ENCODE data around the gene ALG3.

Gene ALG3

DNA sequence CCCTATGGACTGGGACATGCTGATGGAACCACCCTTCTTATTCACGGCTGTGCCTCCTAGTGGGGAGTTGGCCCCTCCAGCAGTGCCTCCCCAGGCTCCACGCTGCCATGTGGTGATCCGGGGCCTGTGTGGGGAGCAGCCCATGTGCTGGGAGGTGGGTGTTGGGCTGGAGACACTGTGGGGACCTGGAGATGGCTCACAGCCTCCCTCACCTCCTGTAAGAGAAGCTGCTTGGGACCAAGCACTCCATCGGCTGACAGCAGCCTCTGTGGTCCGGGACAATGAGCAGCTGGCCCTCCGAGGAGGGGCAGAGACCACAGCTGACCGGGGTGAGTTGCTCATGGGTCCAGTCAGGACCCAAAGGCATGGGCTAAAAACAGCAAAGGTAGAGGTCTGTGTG is 9.1 kb downstream of the ALG3 start:
- Histone ChIP-seq H3K27me3 (replicated peaks in 2 of 5; ENCODE audit: control insufficient read depth in 4 of 5, insufficient read depth in 5 of 5, low read length in 4 of 5) (no peaks in the 10 kb centered on the region), H3K27ac (ENCODE audit: insufficient read depth in 1 of 2, low read depth in 1 of 2, low read length in 2 of 2, poor library complexity in 1 of 2, severe bottlenecking in 2 of 2) (no peak overlapping the region), H3K4me3 (ENCODE audit: control insufficient read depth in 1 of 7, extremely low read depth in 1 of 7, insufficient read depth in 4 of 7, low read depth in 2 of 7, low read length in 6 of 7) (no peak overlapping the region), H3K36me3 (ENCODE audit: control insufficient read depth in 4 of 4, insufficient read depth in 4 of 4, low read length in 3 of 4) (peaks cover 0 to 33% (median 24%) of the 10 kb centered on the region in 4 experiments), H3K4me1 (ENCODE audit: control extremely low read depth in 1 of 4, control insufficient read depth in 4 of 4, insufficient read depth in 4 of 4, low read length in 3 of 4) (peaks cover 0 to 6% (median 3%) of the 10 kb centered on the region in 4 experiments), H3K9me3 (ENCODE audit: control extremely low read depth in 1 of 5, control insufficient read depth in 4 of 5, insufficient read depth in 2 of 5, low read depth in 1 of 5, low read length in 4 of 5) (no peaks in the 10 kb centered on the region)
- ChIA-PET CTCF (interaction anchor here (0.6 to 5.6 kb wide), 5 partner anchors 12 to 145 kb away, joined by 3 to 79 read pairs (median 5); partner anchors contain the start of gene VWA5B2), POLR2A (interaction anchor here (0.8 to 1.7 kb wide), 3 partner anchors 10 to 22 kb away, joined by 3 to 4 read pairs (median 4); partner anchors contain the start of genes CAMK2N2 and VWA5B2)
- 100% methylated on average over 2 of the region's 7 CpGs for WGBS (ENCODE audit: insufficient coverage)
- DNase-seq: no peak

DNA sequence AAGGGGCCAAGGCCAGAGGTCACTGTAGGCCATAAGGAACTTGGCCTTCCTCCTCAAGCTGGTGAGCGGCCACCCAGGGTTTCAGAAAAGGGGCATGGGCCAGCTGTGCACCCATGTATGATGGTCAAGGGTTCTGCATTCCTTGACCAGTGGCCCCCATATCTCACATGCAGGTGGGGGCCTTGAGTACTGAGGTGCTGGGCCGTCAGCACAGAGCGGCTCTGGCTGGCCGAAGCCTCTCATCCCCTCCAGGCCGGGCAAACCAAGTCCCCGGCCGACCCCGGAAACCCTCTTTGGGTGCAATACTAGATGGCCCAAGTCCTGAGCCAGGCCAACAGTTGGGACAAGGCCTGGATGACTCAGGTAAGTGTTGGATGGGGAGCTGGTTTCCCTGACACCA is 9.5 kb downstream of the ALG3 start:
- POLR2A ChIA-PET: interaction anchor here (1.7 kb wide), 1 partner anchor 9 kb away, joined by 4 read pairs; the partner anchor contains the start of gene VWA5B2
- no peak for DNase-seq
- H3K36me3 ChIP-seq (ENCODE audit: control insufficient read depth in 4 of 4, insufficient read depth in 4 of 4, low read length in 3 of 4): peaks cover 0 to 28% (median 21%) of the 10 kb centered on the region in 4 experiments
- CTCF ChIA-PET: interaction anchor here (1.7 to 5.6 kb wide), 3 partner anchors 12 to 16 kb away, joined by 6 to 79 read pairs (median 23); partner anchors contain the start of gene VWA5B2
- H3K4me1 ChIP-seq (ENCODE audit: control extremely low read depth in 1 of 4, control insufficient read depth in 4 of 4, insufficient read depth in 4 of 4, low read length in 3 of 4): peaks cover 0 to 6% (median 3%) of the 10 kb centered on the region in 4 experiments
- H3K27ac ChIP-seq (ENCODE audit: insufficient read depth in 1 of 2, low read depth in 1 of 2, low read length in 2 of 2, poor library complexity in 1 of 2, severe bottlenecking in 2 of 2): no peak overlapping the region
- peaks cover 0 to under 1% (median 0%) of the 10 kb centered on the region in 5 experiments for H3K27me3 ChIP-seq (replicated peaks in 2 of 5; ENCODE audit: control insufficient read depth in 4 of 5, insufficient read depth in 5 of 5, low read length in 4 of 5)
- 95% methylated on average over 8 of the region's 8 CpGs for WGBS (ENCODE audit: insufficient coverage)
- H3K9me3 ChIP-seq (ENCODE audit: control extremely low read depth in 1 of 5, control insufficient read depth in 4 of 5, insufficient read depth in 2 of 5, low read depth in 1 of 5, low read length in 4 of 5): no peaks in the 10 kb centered on the region
- no peak overlapping the region for H3K4me3 ChIP-seq (ENCODE audit: control insufficient read depth in 1 of 7, extremely low read depth in 1 of 7, insufficient read depth in 4 of 7, low read depth in 2 of 7, low read length in 6 of 7)

DNA sequence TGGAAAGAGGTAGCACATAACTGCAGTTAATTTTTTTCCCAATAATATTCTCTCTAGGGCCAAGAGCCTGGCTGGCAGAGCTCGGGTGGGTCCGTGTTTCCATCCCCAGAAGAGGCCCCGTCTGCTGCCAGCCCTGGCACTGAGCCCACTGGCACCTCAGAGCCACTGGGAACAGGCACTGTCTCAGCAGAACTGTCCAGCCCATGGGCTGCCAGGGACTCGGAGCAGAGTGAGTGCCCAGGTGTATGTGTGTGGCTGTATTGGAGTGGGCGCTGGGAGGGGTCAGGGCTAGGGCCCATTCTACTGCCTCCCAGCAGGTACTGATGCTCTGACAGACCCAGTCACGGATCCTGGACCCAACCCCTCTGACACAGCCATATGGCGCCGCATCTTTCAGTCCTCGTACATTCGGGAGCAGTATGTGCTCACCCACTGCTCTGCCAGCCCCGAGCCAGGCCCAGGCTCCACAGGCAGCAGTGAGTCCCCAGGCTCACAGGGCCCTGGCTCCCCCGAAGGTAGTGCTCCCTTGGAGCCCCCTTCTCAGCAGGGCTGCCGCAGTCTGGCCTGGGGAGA is 10.4 kb downstream of the ALG3 start:
- CTCF ChIA-PET: interaction anchor here (0.9 to 3.2 kb wide), 4 partner anchors 9 to 23 kb away, joined by 3 to 23 read pairs (median 6); partner anchors contain the start of genes ALG3, CAMK2N2 and EEF1AKMT4
- no peak for DNase-seq
- peaks cover 0 to 19% (median 13%) of the 10 kb centered on the region in 4 experiments for H3K36me3 ChIP-seq (ENCODE audit: control insufficient read depth in 4 of 4, insufficient read depth in 4 of 4, low read length in 3 of 4)
- POLR2A ChIA-PET: no interaction called here
- peaks cover 0 to 6% (median 3%) of the 10 kb centered on the region in 4 experiments for H3K4me1 ChIP-seq (ENCODE audit: control extremely low read depth in 1 of 4, control insufficient read depth in 4 of 4, insufficient read depth in 4 of 4, low read length in 3 of 4)
- no peaks in the 10 kb centered on the region for H3K9me3 ChIP-seq (ENCODE audit: control extremely low read depth in 1 of 5, control insufficient read depth in 4 of 5, insufficient read depth in 2 of 5, low read depth in 1 of 5, low read length in 4 of 5)
- H3K27ac ChIP-seq (ENCODE audit: insufficient read depth in 1 of 2, low read depth in 1 of 2, low read length in 2 of 2, poor library complexity in 1 of 2, severe bottlenecking in 2 of 2): no peak overlapping the region
- H3K4me3 ChIP-seq (ENCODE audit: control insufficient read depth in 1 of 7, extremely low read depth in 1 of 7, insufficient read depth in 4 of 7, low read depth in 2 of 7, low read length in 6 of 7): no peak overlapping the region
- H3K27me3 ChIP-seq (replicated peaks in 2 of 5; ENCODE audit: control insufficient read depth in 4 of 5, insufficient read depth in 5 of 5, low read length in 4 of 5): peaks cover 0 to 8% (median 0%) of the 10 kb centered on the region in 5 experiments
- 94% methylated on average over 11 of the region's 13 CpGs for WGBS (ENCODE audit: insufficient coverage)

DNA sequence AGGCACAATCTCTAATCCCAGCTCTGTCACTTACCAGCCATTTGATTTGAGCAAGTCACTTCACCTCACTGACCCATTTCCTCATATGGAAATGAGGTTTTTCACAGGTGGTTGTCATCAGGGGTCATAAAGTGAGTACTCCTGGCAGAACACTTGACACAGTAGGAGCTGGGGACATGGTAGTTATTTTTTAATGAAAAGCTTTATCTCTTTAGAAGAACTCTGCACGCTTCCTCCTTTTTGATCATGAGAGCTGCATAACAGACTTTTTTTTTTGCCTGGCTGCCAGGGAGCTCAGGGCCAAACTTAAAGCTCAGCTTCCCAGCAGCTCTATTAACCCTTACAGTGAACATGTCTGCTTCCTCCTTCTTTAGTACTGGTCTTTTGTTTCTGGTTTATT is 11.0 kb downstream of the ALG3 start:
- Histone ChIP-seq H3K9me3 (ENCODE audit: control extremely low read depth in 1 of 5, control insufficient read depth in 4 of 5, insufficient read depth in 2 of 5, low read depth in 1 of 5, low read length in 4 of 5) (no peaks in the 10 kb centered on the region), H3K4me1 (ENCODE audit: control extremely low read depth in 1 of 4, control insufficient read depth in 4 of 4, insufficient read depth in 4 of 4, low read length in 3 of 4) (peaks cover 0 to 6% (median 3%) of the 10 kb centered on the region in 4 experiments), H3K27me3 (replicated peaks in 2 of 5; ENCODE audit: control insufficient read depth in 4 of 5, insufficient read depth in 5 of 5, low read length in 4 of 5) (peaks cover 0 to 13% (median 4%) of the 10 kb centered on the region in 5 experiments), H3K36me3 (ENCODE audit: control insufficient read depth in 4 of 4, insufficient read depth in 4 of 4, low read length in 3 of 4) (peaks cover 0 to 14% (median 10%) of the 10 kb centered on the region in 4 experiments), H3K27ac (ENCODE audit: insufficient read depth in 1 of 2, low read depth in 1 of 2, low read length in 2 of 2, poor library complexity in 1 of 2, severe bottlenecking in 2 of 2) (no peak overlapping the region), H3K4me3 (ENCODE audit: control insufficient read depth in 1 of 7, extremely low read depth in 1 of 7, insufficient read depth in 4 of 7, low read depth in 2 of 7, low read length in 6 of 7) (no peak overlapping the region)
- DNase-seq: peak in 1 of 3 donors; percentile 48
- WGBS (ENCODE audit: insufficient coverage): 67% methylated on average over 1 of the region's 1 CpG
- ChIA-PET POLR2A (no interaction called here), CTCF (interaction anchor here (0.6 to 3.2 kb wide), 5 partner anchors 10 to 34 kb away, joined by 3 to 23 read pairs (median 4); partner anchors contain the start of genes ALG3, CAMK2N2 and EEF1AKMT4)

DNA sequence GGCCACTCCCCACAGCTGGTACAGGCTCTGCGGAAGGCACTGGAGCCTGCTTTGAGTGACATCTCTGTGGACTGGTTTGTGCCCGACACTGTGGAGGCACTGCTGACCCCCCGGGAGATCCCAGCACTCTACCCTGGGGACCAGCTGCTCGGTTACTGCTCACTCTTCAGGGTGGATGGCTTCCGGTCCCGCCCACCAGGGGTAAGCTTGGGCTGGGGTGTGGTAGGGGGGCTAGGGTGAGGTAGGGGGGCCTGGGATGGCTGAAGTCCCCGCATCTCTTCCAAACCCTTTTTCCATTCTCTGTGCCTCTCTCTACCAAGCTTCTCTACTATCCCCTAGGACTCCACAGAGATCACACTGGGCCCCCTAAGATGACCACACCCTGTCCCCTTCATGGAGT is 11.6 kb downstream of the ALG3 start:
- 100% methylated on average over 1 of the region's 7 CpGs for WGBS (ENCODE audit: insufficient coverage)
- H3K4me1 ChIP-seq (ENCODE audit: control extremely low read depth in 1 of 4, control insufficient read depth in 4 of 4, insufficient read depth in 4 of 4, low read length in 3 of 4): peaks cover 0 to 6% (median 3%) of the 10 kb centered on the region in 4 experiments
- no peak overlapping the region for H3K4me3 ChIP-seq (ENCODE audit: control insufficient read depth in 1 of 7, extremely low read depth in 1 of 7, insufficient read depth in 4 of 7, low read depth in 2 of 7, low read length in 6 of 7)
- H3K27me3 ChIP-seq (replicated peaks in 2 of 5; ENCODE audit: control insufficient read depth in 4 of 5, insufficient read depth in 5 of 5, low read length in 4 of 5): peaks cover 3 to 19% (median 10%) of the 10 kb centered on the region in 5 experiments
- peaks cover 0 to 8% (median 4%) of the 10 kb centered on the region in 4 experiments for H3K36me3 ChIP-seq (ENCODE audit: control insufficient read depth in 4 of 4, insufficient read depth in 4 of 4, low read length in 3 of 4)
- H3K27ac ChIP-seq (ENCODE audit: insufficient read depth in 1 of 2, low read depth in 1 of 2, low read length in 2 of 2, poor library complexity in 1 of 2, severe bottlenecking in 2 of 2): no peak overlapping the region
- H3K9me3 ChIP-seq (ENCODE audit: control extremely low read depth in 1 of 5, control insufficient read depth in 4 of 5, insufficient read depth in 2 of 5, low read depth in 1 of 5, low read length in 4 of 5): no peaks in the 10 kb centered on the region
- ChIA-PET CTCF (interaction anchor here (0.6 to 3.2 kb wide), 5 partner anchors 10 to 93 kb away, joined by 3 to 23 read pairs (median 4); partner anchors contain the start of genes ALG3 and EEF1AKMT4), POLR2A (no interaction called here)
- no peak for DNase-seq

DNA sequence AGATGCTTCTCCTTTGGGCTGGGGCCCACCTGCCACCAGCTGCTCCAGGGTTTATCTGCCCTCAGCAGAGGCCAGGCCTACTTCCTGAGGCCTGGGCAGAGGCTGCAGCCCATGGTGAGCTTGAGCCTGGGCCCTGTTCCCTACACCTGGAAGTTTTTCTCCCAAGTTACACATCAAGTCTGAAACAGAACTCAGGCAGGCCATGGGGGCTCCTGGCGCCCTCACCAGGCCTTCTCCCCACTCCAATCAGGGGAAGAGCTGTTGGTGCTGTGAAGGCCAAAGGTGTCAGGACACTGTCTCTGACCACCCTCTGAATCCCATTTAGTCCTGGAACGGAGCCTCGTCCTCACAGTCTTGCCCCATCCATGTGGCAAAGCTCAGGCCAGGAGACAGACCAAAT is 12.1 kb downstream of the ALG3 start:
- WGBS (ENCODE audit: insufficient coverage): 96% methylated on average over 3 of the region's 3 CpGs
- CTCF ChIA-PET: interaction anchor here (1.2 to 3.2 kb wide), 3 partner anchors 9 to 92 kb away, joined by 3 to 23 read pairs (median 9); partner anchors contain the start of gene ALG3
- Histone ChIP-seq H3K27ac (ENCODE audit: insufficient read depth in 1 of 2, low read depth in 1 of 2, low read length in 2 of 2, poor library complexity in 1 of 2, severe bottlenecking in 2 of 2) (no peak overlapping the region), H3K4me3 (ENCODE audit: control insufficient read depth in 1 of 7, extremely low read depth in 1 of 7, insufficient read depth in 4 of 7, low read depth in 2 of 7, low read length in 6 of 7) (no peak overlapping the region), H3K36me3 (ENCODE audit: control insufficient read depth in 4 of 4, insufficient read depth in 4 of 4, low read length in 3 of 4) (peaks cover 0 to 2% (median 0%) of the 10 kb centered on the region in 4 experiments), H3K9me3 (ENCODE audit: control extremely low read depth in 1 of 5, control insufficient read depth in 4 of 5, insufficient read depth in 2 of 5, low read depth in 1 of 5, low read length in 4 of 5) (no peaks in the 10 kb centered on the region), H3K4me1 (ENCODE audit: control extremely low read depth in 1 of 4, control insufficient read depth in 4 of 4, insufficient read depth in 4 of 4, low read length in 3 of 4) (peaks cover 0 to 6% (median 3%) of the 10 kb centered on the region in 4 experiments), H3K27me3 (replicated peaks in 2 of 5; ENCODE audit: control insufficient read depth in 4 of 5, insufficient read depth in 5 of 5, low read length in 4 of 5) (peaks cover 7 to 24% (median 15%) of the 10 kb centered on the region in 5 experiments)
- peak in 1 of 3 donors; percentile 54 for DNase-seq
- POLR2A ChIA-PET: no interaction called here

DNA sequence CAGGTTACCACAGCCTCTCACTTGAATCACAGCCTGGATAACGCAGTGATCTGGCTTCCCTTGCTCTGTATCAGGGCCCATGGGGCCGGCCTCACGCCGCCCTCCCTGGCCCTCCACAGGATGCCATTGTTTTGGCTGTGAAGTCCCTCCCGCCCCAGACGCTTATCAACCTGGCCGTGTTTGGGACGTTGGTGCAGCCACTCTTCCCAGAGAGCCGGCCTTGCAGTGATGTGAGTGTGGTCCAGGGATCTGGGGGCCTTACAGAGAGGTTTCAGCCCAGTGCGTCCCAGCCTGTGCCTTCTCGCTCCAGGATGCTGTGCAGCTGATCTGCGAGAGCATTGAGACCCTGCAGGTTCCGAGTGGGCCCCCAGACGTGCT is 12.7 kb downstream of the ALG3 start:
- Histone ChIP-seq H3K4me1 (ENCODE audit: control extremely low read depth in 1 of 4, control insufficient read depth in 4 of 4, insufficient read depth in 4 of 4, low read length in 3 of 4) (peaks cover 0 to 8% (median 4%) of the 10 kb centered on the region in 4 experiments), H3K9me3 (ENCODE audit: control extremely low read depth in 1 of 5, control insufficient read depth in 4 of 5, insufficient read depth in 2 of 5, low read depth in 1 of 5, low read length in 4 of 5) (no peaks in the 10 kb centered on the region), H3K4me3 (ENCODE audit: control insufficient read depth in 1 of 7, extremely low read depth in 1 of 7, insufficient read depth in 4 of 7, low read depth in 2 of 7, low read length in 6 of 7) (no peak overlapping the region), H3K36me3 (ENCODE audit: control insufficient read depth in 4 of 4, insufficient read depth in 4 of 4, low read length in 3 of 4) (no peaks in the 10 kb centered on the region), H3K27me3 (replicated peaks in 2 of 5; ENCODE audit: control insufficient read depth in 4 of 5, insufficient read depth in 5 of 5, low read length in 4 of 5) (peaks cover 11 to 31% (median 21%) of the 10 kb centered on the region in 5 experiments), H3K27ac (ENCODE audit: insufficient read depth in 1 of 2, low read depth in 1 of 2, low read length in 2 of 2, poor library complexity in 1 of 2, severe bottlenecking in 2 of 2) (no peak overlapping the region)
- 94% methylated on average over 14 of the region's 14 CpGs for WGBS (ENCODE audit: insufficient coverage)
- CTCF ChIA-PET: interaction anchor here (1.2 to 3.2 kb wide), 3 partner anchors 9 to 92 kb away, joined by 3 to 23 read pairs (median 9); partner anchors contain the start of gene ALG3
- DNase-seq: no peak
- POLR2A ChIA-PET: no interaction called here

All from common myeloid progenitor, CD34-positive (primary cell).